ENCODE measurements around the gene NKIRAS1. TPM values are rescaled to one million over a fixed set of nuclear protein-coding genes. Genes with fewer than 3 reads are reported as not detected.

NKIRAS1 gene
- total RNA-seq (2014; rRNA removed; shearing (Covaris generic)) (4.0 and 4.1 TPM in 2 replicates), total RNA-seq (2022) (3.7 and 4.7 TPM in 2 replicates), Bru-seq, nascent RNA (percentile 50 among the genes with signal in this experiment), BruChase-seq, experiment 1, labeled RNA remaining after a 6-hour chase (percentile 44 among the genes with signal in this experiment), BruChase-seq, experiment 2, labeled RNA remaining after a 2-hour chase (percentile 45 among the genes with signal in this experiment)
- long read RNA-seq, transcript NKIRAS1-206 (5 exons, 2,014 nt): major isoform, 7 of 19 reads
- long read RNA-seq, partial matches to known transcripts: 0 of 19 reads
- long read RNA-seq, other reads (novel, unspliced or antisense): 12 of 19 reads

- peak within 1 kb of the TSS; percentile 94 for H3K4me2 ChIP-seq (ENCODE audit: low read length)
- POLR2A ChIA-PET: interaction anchor here (0.6 to 3.6 kb wide), 25 partner anchors 9 to 684 kb away, joined by 3 to 12 read pairs (median 4); no protein-coding TSS in a partner anchor
- peak; percentile 98 for DNase-seq (ENCODE audit: low spot score)
- no peaks in the 10 kb centered on the region for H3K9me2 ChIP-seq (ENCODE audit: insufficient read depth, low read length)
- peaks cover 45% of the 10 kb centered on the region for H3K4me1 ChIP-seq (ENCODE audit: insufficient read depth, low read length, poor library complexity, severe bottlenecking)
- peaks cover 27% of the 10 kb centered on the region for H4K20me1 ChIP-seq (ENCODE audit: insufficient read depth, low read length)
- H2AFZ ChIP-seq (ENCODE audit: low read length): peak within 1 kb of the TSS; percentile 78
- peak within 1 kb of the TSS; percentile 97 for H3K4me3 ChIP-seq (ENCODE audit: low read depth, low read length, poor library complexity, severe bottlenecking)
- TF ChIP-seq EZH2phosphoT487 (IDR thresholded peaks at IDR 0.05; ENCODE audit: borderline replicate concordance, low read depth, low read length) (no peak), CTCF (conservative IDR thresholded peaks at IDR 0.05; ENCODE audit: low read length) (no peak)
- BruUV-seq (replicated peaks): no TSS peak
- H3K36me3 ChIP-seq (ENCODE audit: insufficient read depth, low read length): peaks cover 49% of the 10 kb centered on the region
- intact Hi-C loops (cut with micrococcal nuclease; ENCODE audit: unreplicated experiment): loop anchor here (1.0 to 2.0 kb wide), 2 partner anchors 28 to 108 kb away; partner anchors contain the start of gene NR1D2
- H3K9me3 ChIP-seq (ENCODE audit: low read length): no peaks in the 10 kb centered on the region
- H3K27ac ChIP-seq (ENCODE audit: low read depth, low read length, poor library complexity, severe bottlenecking): peak within 1 kb of the TSS; percentile 64
- CTCF ChIA-PET (ENCODE audit: unreplicated experiment): interaction anchor here (1.1 kb wide), 1 partner anchor 846 kb away, joined by 4 read pairs; no protein-coding TSS in a partner anchor
- peaks cover 39% of the 10 kb centered on the region for H3K79me2 ChIP-seq (ENCODE audit: insufficient read depth, low read depth, low read length)
Measured at GRCh38 chr3:23916886-23917678, at the start of gene NKIRAS1, which contains the start of gene RPL15. NKIRAS1 (minus strand) TSS chr3:23916990; CDS start chr3:23910904, 6,086 bp downstream. RPL15 (plus strand) TSS chr3:23917132; CDS start chr3:23917860, 728 bp downstream.

GRCh38 chr3:23966328-23966727, 49.5 kb upstream of the NKIRAS1 start:
- Histone ChIP-seq H3K4me2 (ENCODE audit: low read length) (no peak overlapping the region), H3K79me2 (ENCODE audit: insufficient read depth, low read depth, low read length) (no peaks in the 10 kb centered on the region), H3K9me2 (ENCODE audit: insufficient read depth, low read length) (no peaks in the 10 kb centered on the region), H3K4me1 (ENCODE audit: insufficient read depth, low read length, poor library complexity, severe bottlenecking) (no peaks in the 10 kb centered on the region), H3K27ac (ENCODE audit: low read depth, low read length, poor library complexity, severe bottlenecking) (no peak overlapping the region), H3K36me3 (ENCODE audit: insufficient read depth, low read length) (peaks cover 26% of the 10 kb centered on the region), H2AFZ (ENCODE audit: low read length) (no peak overlapping the region), H4K20me1 (ENCODE audit: insufficient read depth, low read length) (no peaks in the 10 kb centered on the region), H3K4me3 (ENCODE audit: low read depth, low read length, poor library complexity, severe bottlenecking) (no peak overlapping the region), H3K9me3 (ENCODE audit: low read length) (no peaks in the 10 kb centered on the region)
- ChIA-PET POLR2A (interaction anchor here (0.6 kb wide), 1 partner anchor 90 kb away, joined by 3 read pairs; no protein-coding TSS in a partner anchor), CTCF (ENCODE audit: unreplicated experiment) (no interaction called here)
- TF ChIP-seq EZH2phosphoT487 (IDR thresholded peaks at IDR 0.05; ENCODE audit: borderline replicate concordance, low read depth, low read length) (no peak), CTCF (conservative IDR thresholded peaks at IDR 0.05; ENCODE audit: low read length) (no peak)
- no peak for DNase-seq (ENCODE audit: low spot score)
- intact Hi-C loops (cut with micrococcal nuclease; ENCODE audit: unreplicated experiment): no loop called here
- no TSS peak for BruUV-seq (replicated peaks)

Data from OCI-LY7 (cell line).